WTC11 (cell line): ENCODE measurements around the gene CBX7. TPM values are rescaled to one million over a fixed set of nuclear protein-coding genes. Genes with fewer than 3 reads are reported as not detected.
A peak's percentile ranks its signal among the peaks of the same experiment; 100 is the strongest.

ENCODE experiments used
- ATAC-seq: fragments of 200-7000 bp; cut with Tn5 transposase; 2 replicates; pipeline ENCODE4 v1.10.0; 2021; ENCODE audit warnings: mild to moderate bottlenecking, moderate library complexity
- CTCF ChIA-PET: fragments of 300-600 bp; sonication (Branson Sonifier 250); formaldehyde crosslinking; loops from one replicate; lab custom pipeline; 2021; ENCODE audit warnings: antibody characterized with exemption; lab: Charles Lee
- POLR2A ChIA-PET: fragments of 350-600 bp; sonication (Branson Sonifier 250); formaldehyde crosslinking; loops from one replicate; lab custom pipeline; 2021; ENCODE audit warnings: antibody characterized with exemption; lab: Charles Lee
- DNase-seq: peaks from one replicate; pipeline ENCODE4 v3.0.0; 2021; ENCODE audit warnings: low spot score
- H3K27ac Mint-ChIP-seq: 2 replicates; pipeline ENCODE4 v1.8.0; 2021; ENCODE audit warnings: mixed read lengths
- H3K27me3 Mint-ChIP-seq: 2 replicates; pipeline ENCODE4 v1.8.0; 2021; ENCODE audit warnings: low read depth, mild to moderate bottlenecking, moderate library complexity, mixed read lengths
- H3K36me3 Mint-ChIP-seq: 2 replicates; pipeline ENCODE4 v1.8.0; 2021; ENCODE audit warnings: mixed read lengths
- H3K4me1 Mint-ChIP-seq: 2 replicates; pipeline ENCODE4 v1.8.0; 2022; ENCODE audit warnings: mixed read lengths
- H3K4me3 Mint-ChIP-seq: 2 replicates; pipeline ENCODE4 v1.8.0; 2021; ENCODE audit warnings: mild to moderate bottlenecking, moderate library complexity, mixed read lengths
- H3K9me3 Mint-ChIP-seq: 2 replicates; pipeline ENCODE4 v1.8.0; 2021; ENCODE audit warnings: mixed read lengths
- AFF4 ChIP-seq: sonication (generic); formaldehyde crosslinking; IDR thresholded peaks from 2 replicates; pipeline ENCODE4 v1.8.1; 2023; ENCODE audit warnings: mild to moderate bottlenecking, missing genetic modification reagents, borderline replicate concordance
- AR ChIP-seq: fragments of 250-450 bp; sonication (Bioruptor Pico); IDR thresholded peaks from 2 replicates; pipeline ENCODE4 v1.9.0; 2021; ENCODE audit warnings: mild to moderate bottlenecking
- ATF6 ChIP-seq: sonication (generic); formaldehyde crosslinking; IDR thresholded peaks from 2 replicates; pipeline ENCODE4 v1.8.1; 2023; ENCODE audit warnings: mild to moderate bottlenecking, missing genetic modification reagents
- CREB1 ChIP-seq: sonication (generic); formaldehyde crosslinking; IDR thresholded peaks from 2 replicates; pipeline ENCODE4 v1.8.0; 2023; ENCODE audit warnings: mild to moderate bottlenecking, missing genetic modification reagents
- CREM ChIP-seq: sonication (generic); formaldehyde crosslinking; IDR thresholded peaks from 2 replicates; pipeline ENCODE4 v1.8.1; 2022; ENCODE audit warnings: mild to moderate bottlenecking, missing genetic modification reagents, moderate library complexity
- CTCF ChIP-seq: fragments of 200-600 bp; IDR thresholded peaks from 2 replicates; pipeline ENCODE4 v1.8.0; 2022; ENCODE audit warnings: antibody characterized with exemption
- E2F1 ChIP-seq: sonication (generic); formaldehyde crosslinking; IDR thresholded peaks from 2 replicates; pipeline ENCODE4 v1.8.0; 2022; ENCODE audit warnings: mild to moderate bottlenecking, missing genetic modification reagents
- ELF4 ChIP-seq: sonication (generic); formaldehyde crosslinking; IDR thresholded peaks from 2 replicates; pipeline ENCODE4 v1.8.1; 2022; ENCODE audit warnings: low read depth, mild to moderate bottlenecking, moderate library complexity, missing genetic modification reagents
- FOXJ3 ChIP-seq: sonication (generic); formaldehyde crosslinking; IDR thresholded peaks from 2 replicates; pipeline ENCODE4 v1.9.0; 2021; ENCODE audit warnings: missing genetic modification reagents, mild to moderate bottlenecking, borderline replicate concordance
- FOXP1 ChIP-seq: sonication (generic); formaldehyde crosslinking; IDR thresholded peaks from 2 replicates; pipeline ENCODE4 v1.8.0; 2022; ENCODE audit warnings: missing genetic modification reagents, mild to moderate bottlenecking, moderate library complexity, borderline replicate concordance
- HMGA2 ChIP-seq: fragments of 250-450 bp; sonication (Bioruptor Pico); IDR thresholded peaks from 2 replicates; pipeline ENCODE4 v1.4.0; 2021; ENCODE audit warnings: mild to moderate bottlenecking, moderate library complexity
- MLX ChIP-seq: sonication (generic); formaldehyde crosslinking; IDR thresholded peaks from 2 replicates; pipeline ENCODE4 v1.8.1; 2023; ENCODE audit warnings: mild to moderate bottlenecking, missing genetic modification reagents, moderate library complexity
- PRRX2 ChIP-seq: fragments of 250-450 bp; sonication (Bioruptor Pico); IDR thresholded peaks from 2 replicates; pipeline ENCODE4 v1.8.0; 2021; ENCODE audit warnings: mild to moderate bottlenecking
- ZNF138 ChIP-seq: sonication (generic); formaldehyde crosslinking; conservative IDR thresholded peaks from 2 replicates; pipeline ENCODE4 v1.8.1; 2022; ENCODE audit warnings: mild to moderate bottlenecking, moderate library complexity, missing genetic modification reagents
- ZNF317 ChIP-seq: sonication (generic); formaldehyde crosslinking; IDR thresholded peaks from 2 replicates; pipeline ENCODE4 v1.8.1; 2023; ENCODE audit warnings: low read depth, mild to moderate bottlenecking, moderate library complexity, missing genetic modification reagents, borderline replicate concordance
- ZNF416 ChIP-seq: fragments of 250-450 bp; sonication (Bioruptor Pico); IDR thresholded peaks from 2 replicates; pipeline ENCODE4 v1.9.0; 2021; ENCODE audit warnings: mild to moderate bottlenecking, inconsistent platforms
- ZNF425 ChIP-seq: fragments of 250-450 bp; sonication (Bioruptor Pico); conservative IDR thresholded peaks from 2 replicates; pipeline ENCODE4 v1.9.0; 2021; ENCODE audit warnings: mild to moderate bottlenecking
- ZSCAN18 ChIP-seq: fragments of 250-450 bp; sonication (Bioruptor Pico); IDR thresholded peaks from 2 replicates; pipeline ENCODE4 v2.1.2; 2022; ENCODE audit warnings: mild to moderate bottlenecking, moderate library complexity
- total RNA-seq: library from RNA; stranded (reverse); gene quantifications from 3 replicates; pipeline ENCODE4 v1.2.3, GENCODE V29; 2021

The CBX7 gene
- total RNA-seq, 1 experiment from 2014 or later, result 10.6 TPM

- ChIA-PET CTCF (interaction anchor here (0.5 to 1.7 kb wide), 6 partner anchors 12 to 50 kb away, joined by 3 to 7 read pairs (median 4); no protein-coding TSS in a partner anchor), POLR2A (interaction anchor here (0.6 to 1.3 kb wide), 3 partner anchors 14 to 31 kb away, joined by 3 to 4 read pairs (median 3); no protein-coding TSS in a partner anchor)
- Mint-ChIP-seq H3K27me3 (no peaks in the 10 kb centered on the region; the same call in none of the 2 replicates), H3K4me1 (peaks cover 20% of the 10 kb centered on the region), H3K36me3 (peaks cover 18% of the 10 kb centered on the region), H3K9me3 (peaks cover 21% of the 10 kb centered on the region), H3K4me3 (no peak overlapping the region), H3K27ac (peak overlapping the region; percentile 42)
- no peak for ATAC-seq
- TF ChIP-seq ZNF138 (CRISPR knock-in tag), result no peak
- TF ChIP-seq ZNF416, result no peak
- TF ChIP-seq ZNF425 (CRISPR knock-in tag), result no peak
- no peak for TF ChIP-seq E2F1 (CRISPR knock-in tag)
- no peak for TF ChIP-seq ZNF317
- no peak for TF ChIP-seq ELF4 (CRISPR knock-in tag)
- TF ChIP-seq AFF4, result no peak
- no peak for TF ChIP-seq CREB1 (CRISPR knock-in tag)
- no peak for TF ChIP-seq CTCF
- no peak for TF ChIP-seq CREM (CRISPR knock-in tag)
- no peak for TF ChIP-seq PRRX2
- no peak for TF ChIP-seq ATF6 (CRISPR knock-in tag)
- TF ChIP-seq HMGA2 (CRISPR knock-in tag), result no peak
- TF ChIP-seq AR, result no peak
- TF ChIP-seq FOXJ3 (CRISPR knock-in tag), result no peak
- no peak for TF ChIP-seq ZSCAN18 (CRISPR knock-in tag)
- TF ChIP-seq FOXP1 (CRISPR knock-in tag), result no peak
- no peak for TF ChIP-seq MLX (CRISPR knock-in tag)
- no peak for DNase-seq
These were observed 32.4 kb upstream of the CBX7 start for GRCh38 chr22:39184586-39185577.
